GM21619 (cell line): ENCODE results near the gene DDX1.
"Not testable (repeated sequence)": the region's sequence is repeated elsewhere in the genome, so short reads cannot be mapped to it uniquely, and the experiment has no call there.

Experiments
- ATAC-seq: cut with Tn5 transposase; IDR thresholded peaks from one replicate; pipeline ENCODE4 v1.9.1; 2021; ENCODE audit not compliant: unreplicated experiment

The DDX1 gene

GRCh38 chr2:15672961-15673918 is 81.6 kb downstream of the DDX1 start:
- ATAC-seq: no peak

GRCh38 chr2:15673919-15674636 is 82.4 kb downstream of the DDX1 start:
- no peak for ATAC-seq

GRCh38 chr2:15674637-15675455 is 83.2 kb downstream of the DDX1 start:
- ATAC-seq: no peak

GRCh38 chr2:15675456-15676195 is 84.0 kb downstream of the DDX1 start:
- ATAC-seq: no peak

- no peak for ATAC-seq
These were observed 85.6 kb downstream of the DDX1 start for GRCh38 chr2:15677141-15677843.

GRCh38 chr2:15678346-15678745 is 86.7 kb downstream of the DDX1 start:
- no peak for ATAC-seq

GRCh38 chr2:15678909-15679308 is 87.2 kb downstream of the DDX1 start:
- ATAC-seq: no peak

- no peak for ATAC-seq
These were observed 87.8 kb downstream of the DDX1 start for GRCh38 chr2:15679386-15679924.

- ATAC-seq: not testable (repeated sequence)
These were observed 88.5 kb downstream of the DDX1 start for GRCh38 chr2:15680132-15680531.
